GM12878 (cell line): ENCODE measurements around the gene TSR1. TPM values are rescaled to one million over a fixed set of nuclear protein-coding genes. Genes with fewer than 3 reads are reported as not detected.

Source experiments
- ATAC-seq: fragments of 200-7000 bp; cut with Tn5 transposase; 3 replicates; pipeline ENCODE4 v1.9.1; 2020; ENCODE audit warnings: mild to moderate bottlenecking, moderate library complexity
- BruUV-seq: library from RNA; stranded (reverse); fragments of 400-500 nt; replicated peaks from 2 replicates; lab custom pipeline; 2021; lab: Mats Ljungman, UMichigan
- CTCF ChIA-PET: fragments of 300-600 bp; sonication (Branson Sonifier 250); formaldehyde crosslinking; extraction: SDS; loops from one replicate; lab custom pipeline; 2021; ENCODE audit warnings: inconsistent platforms; lab: Yijun Ruan, JAX
- POLR2A ChIA-PET: fragments of 350-600 bp; formaldehyde crosslinking; extraction: SDS; loops from one replicate; lab custom pipeline; 2021; ENCODE audit warnings: inconsistent platforms; lab: Charles Lee
- RAD21 ChIA-PET: fragments of 300-600 bp; sonication (Branson Sonifier 250); formaldehyde crosslinking; loops from one replicate; lab custom pipeline; 2023; ENCODE audit warnings: antibody characterized with exemption; ENCODE audit not compliant: unreplicated experiment; lab: Charles Lee
- SMC1A ChIA-PET: fragments of 300-600 bp; sonication (Branson Sonifier 250); formaldehyde crosslinking; loops from one replicate; lab custom pipeline; 2023; ENCODE audit not compliant: unreplicated experiment, uncharacterized antibody; lab: Charles Lee
- DNase-seq: peaks from one replicate; pipeline ENCODE4 v3.0.0-alpha.2; 2011; ENCODE audit warnings: low read depth, low spot score
- FAIRE-seq: peaks from 3 replicates; lab custom pipeline; 2011; peaks lifted over from hg19 to GRCh38; lab: Jason Lieb, UNC
- H2AFZ ChIP-seq: 2 replicates; pipeline ENCODE4 v1.6.0; 2011; ENCODE audit warnings: low read depth, low read length, control low read depth; ENCODE audit not compliant: control insufficient read depth
- H3K27ac ChIP-seq: 2 replicates; pipeline ENCODE4 v1.5.1; 2011; ENCODE audit warnings: control low read depth; ENCODE audit not compliant: control insufficient read depth, insufficient read depth
- H3K27me3 ChIP-seq, 2 experiments: replicated peaks in 1 of 2; 2 replicates each; pipeline versions ENCODE4 v1.6.0 to v1.6.1; 2011; ENCODE audit warnings: low read length in 1 of 2; ENCODE audit not compliant: control insufficient read depth in 2 of 2, insufficient read depth in 2 of 2
- H3K36me3 ChIP-seq, 2 experiments: 2 replicates each; pipeline ENCODE4 v1.5.1; 2011; ENCODE audit warnings: low read length in 1 of 2; ENCODE audit not compliant: control insufficient read depth in 2 of 2, insufficient read depth in 2 of 2
- H3K4me1 ChIP-seq: 2 replicates; pipeline ENCODE4 v1.6.1; 2011; ENCODE audit warnings: mild to moderate bottlenecking, low read length, moderate library complexity, mixed read lengths; ENCODE audit not compliant: control insufficient read depth, insufficient read depth
- H3K4me2 ChIP-seq: 2 replicates; pipeline ENCODE4 v1.6.0; 2011; ENCODE audit warnings: control low read depth; ENCODE audit not compliant: control insufficient read depth, insufficient read depth
- H3K4me3 ChIP-seq: fragments of 200-600 bp; sonication (generic); 2 replicates; pipeline ENCODE4 v1.5.1; 2016
- H3K79me2 ChIP-seq: 2 replicates; pipeline ENCODE4 v1.6.0; 2011; ENCODE audit warnings: low read length; ENCODE audit not compliant: control insufficient read depth, insufficient read depth
- H3K9ac ChIP-seq: 2 replicates; pipeline ENCODE4 v1.8.0; 2011; ENCODE audit warnings: low read length, control low read depth, mixed read lengths; ENCODE audit not compliant: control insufficient read depth, insufficient read depth
- H3K9me3 ChIP-seq: replicated peaks from 3 replicates; pipeline ENCODE4 v1.5.1; 2011; ENCODE audit warnings: mild to moderate bottlenecking, low read length; ENCODE audit not compliant: control insufficient read depth, insufficient read depth
- H4K20me1 ChIP-seq: 2 replicates; pipeline ENCODE4 v1.6.0; 2011; ENCODE audit not compliant: control insufficient read depth, insufficient read depth
- CBX5 ChIP-seq: sonication (generic); IDR thresholded peaks from 2 replicates; pipeline ENCODE4 v1.6.1; 2016; ENCODE audit warnings: low read depth, moderate library complexity, mild to moderate bottlenecking, inconsistent platforms
- CREB1 ChIP-seq: IDR thresholded peaks from 2 replicates; pipeline ENCODE4 v1.6.1; 2012; ENCODE audit warnings: low read depth, mild to moderate bottlenecking, inconsistent platforms
- CUX1 ChIP-seq: IDR thresholded peaks from 2 replicates; pipeline ENCODE4 v1.6.1; 2012; ENCODE audit warnings: improper control_type of control experiment, low read depth, low read length; ENCODE audit not compliant: insufficient replicate concordance
- GATAD2B ChIP-seq: fragments of 450-650 bp; conservative IDR thresholded peaks from 2 replicates; pipeline ENCODE4 v1.6.1; 2017; ENCODE audit warnings: low read depth, mild to moderate bottlenecking, moderate library complexity
- IRF5 ChIP-seq: fragments of 450-650 bp; IDR thresholded peaks from 2 replicates; pipeline ENCODE4 v1.6.1; 2017; ENCODE audit warnings: borderline replicate concordance
- MTA3 ChIP-seq: IDR thresholded peaks from 2 replicates; pipeline ENCODE4 v1.6.1; 2012; ENCODE audit warnings: low read length, inconsistent platforms, borderline replicate concordance
- NR2F1 ChIP-seq: fragments of 450-650 bp; conservative IDR thresholded peaks from 2 replicates; pipeline ENCODE4 v1.6.1; 2017; ENCODE audit warnings: mild to moderate bottlenecking
- NRF1 ChIP-seq: conservative IDR thresholded peaks from 2 replicates; pipeline ENCODE4 v1.6.1; 2011; ENCODE audit warnings: mild to moderate bottlenecking, low read depth, low read length, improper control_type of control experiment
- POLR2AphosphoS5 ChIP-seq: IDR thresholded peaks from 2 replicates; pipeline ENCODE4 v1.6.1; 2011; ENCODE audit warnings: mild to moderate bottlenecking, low read length, inconsistent platforms
- SIX5 ChIP-seq: IDR thresholded peaks from 2 replicates; pipeline ENCODE4 v1.6.1; 2011; ENCODE audit warnings: mild to moderate bottlenecking, low read depth, low read length, moderate library complexity; ENCODE audit not compliant: severe bottlenecking
- SMC3 ChIP-seq: IDR thresholded peaks from 2 replicates; pipeline ENCODE4 v1.6.1; 2011; ENCODE audit warnings: low read length, improper control_type of control experiment, borderline replicate concordance
- TAF1 ChIP-seq: IDR thresholded peaks from 2 replicates; pipeline ENCODE4 v1.6.1; 2011; ENCODE audit warnings: mild to moderate bottlenecking, low read depth, low read length, borderline replicate concordance
- TCF12 ChIP-seq: IDR thresholded peaks from 2 replicates; pipeline ENCODE4 v1.6.1; 2011; ENCODE audit warnings: low read depth, mild to moderate bottlenecking, low read length
- YY1 ChIP-seq: IDR thresholded peaks from 2 replicates; pipeline ENCODE4 v1.6.1; 2011; ENCODE audit warnings: low read depth, mild to moderate bottlenecking, low read length
- ZBTB40 ChIP-seq: fragments of 450-650 bp; IDR thresholded peaks from 2 replicates; pipeline ENCODE4 v1.6.1; 2016; ENCODE audit warnings: mild to moderate bottlenecking, moderate library complexity, borderline replicate concordance
- WGBS: methylation state at CpG from one replicate; pipeline ENCODE4 v1.1.6; 2016; ENCODE audit warnings: low lambda C conversion rate; ENCODE audit not compliant: insufficient replicate concordance, insufficient coverage; ENCODE audit errors: missing lambda C conversion rate; 5-methylcytosine and 5-hydroxymethylcytosine counted together
- in situ Hi-C: fragments of 300-500 bp; cut with MboI; formaldehyde crosslinking; loops from 9 replicates; pipeline ENCODE4 v1.14.3; 2018; ENCODE audit warnings: mixed read lengths
- intact Hi-C: fragments of 100-400 bp; cut with micrococcal nuclease; formaldehyde crosslinking; loops from one replicate; pipeline ENCODE4 v1.14.2; 2022; ENCODE audit not compliant: unreplicated experiment
- polyA plus RNA-seq, 11 experiments: library from polyadenylated mRNA; depleted of rRNA in 4 of 11; unstranded in 6 of 11; stranded (reverse) in 5 of 11; fragments of >200 nt; fragmentation: Nextera tagmentation in 4 of 11; fragmentation: Illumina TruSeq in 1 of 11; extraction: Ambion mirVana in 4 of 11; extraction: Trizol in 1 of 11; gene quantifications; 1 replicate in 1 of 11; 2 replicates in 10 of 11; pipeline versions ENCODE4 v1.2.1 to v1.2.3, GENCODE V29; 2011 to 2016; ENCODE audit warnings: inconsistent platforms in 2 of 11, missing spikeins in 2 of 11, low read depth in 1 of 11
- total RNA-seq, 4 experiments: library from RNA; depleted of rRNA in 3 of 4; stranded (reverse); fragments of >200 nt in 3 of 4; fragmentation: Illumina TruSeq in 1 of 4; extraction: Trizol in 1 of 4; gene quantifications; 2 replicates each; pipeline versions ENCODE4 v1.2.1 to v1.2.3, GENCODE V29; 2013 to 2021

Gene TSR1
- total and polyA plus RNA-seq, 10 of the 15 experiments (the other 5 are each of a cell fraction or from before 2014, with no cell fraction given), result 14.7 to 100 (median 46.9) TPM

GRCh38 chr17:2344528-2344927 is 8.3 kb upstream of the TSR1 start:
- BruUV-seq, result no TSS peak
- H3K4me1 ChIP-seq, result no peaks in the 10 kb centered on the region
- DNase-seq (no peak), FAIRE-seq (no peak), ATAC-seq (no peak)
- no peaks in the 10 kb centered on the region for H3K9me3 ChIP-seq
- ChIA-PET SMC1A (no interaction called here), CTCF (no interaction called here), RAD21 (no interaction called here), POLR2A (no interaction called here)
- H3K9ac ChIP-seq, result no peak overlapping the region
- TF ChIP-seq SMC3, result no peak
- TF ChIP-seq ZBTB40, result no peak
- TF ChIP-seq TAF1, result no peak
- no peak for TF ChIP-seq CREB1
- TF ChIP-seq CUX1, result no peak
- TF ChIP-seq CBX5, result no peak
- TF ChIP-seq NR2F1, result no peak
- TF ChIP-seq POLR2AphosphoS5, result no peak
- TF ChIP-seq MTA3, result no peak
- TF ChIP-seq YY1, result no peak
- TF ChIP-seq TCF12, result no peak
- TF ChIP-seq IRF5, result no peak
- no peak for TF ChIP-seq GATAD2B
- no peak for TF ChIP-seq NRF1
- TF ChIP-seq SIX5, result no peak
- intact Hi-C loops (no loop called here), in situ Hi-C loops (no loop called here)
- no peaks in the 10 kb centered on the region for H3K79me2 ChIP-seq
- no peaks in the 10 kb centered on the region for H3K27me3 ChIP-seq
- H3K4me2 ChIP-seq, result no peak overlapping the region
- H3K27ac ChIP-seq, result no peak overlapping the region
- peaks cover 0 to 3% of the 10 kb centered on the region in 2 experiments; a peak in 2 of 4 replicates for H3K36me3 ChIP-seq
- H4K20me1 ChIP-seq, result no peaks in the 10 kb centered on the region
- 79% methylated on average over 10 of the region's 10 CpGs for WGBS
- no peak overlapping the region for H3K4me3 ChIP-seq
- no peak overlapping the region for H2AFZ ChIP-seq
